Sigmoid colon (tissue), 7 donors: ENCODE results near the gene ZDHHC22. TPM values are rescaled to one million over a fixed set of nuclear protein-coding genes. Genes with fewer than 3 reads are reported as not detected.

Experiments used
- DNase-seq: peaks from one replicate; pipeline ENCODE4 v3.0.0-alpha.2; 2019
- H3K27ac ChIP-seq, 4 donors: fragments of 200-600 bp; sonication (generic); one replicate each; pipeline ENCODE4 v1.5.1; 2016 to 2019; ENCODE audit warnings: mild to moderate bottlenecking in 1 of 4
- H3K27me3 ChIP-seq, 3 donors: fragments of 200-600 bp; sonication (generic); one replicate each; pipeline ENCODE4 v1.5.1; 2019; ENCODE audit warnings: mild to moderate bottlenecking in 1 of 3
- H3K36me3 ChIP-seq, 4 donors: fragments of 200-600 bp; sonication (generic); one replicate each; pipeline ENCODE4 v1.5.1; 2016 to 2019
- H3K4me1 ChIP-seq, 4 donors: fragments of 200-600 bp; sonication (generic); one replicate each; pipeline ENCODE4 v1.5.1; 2017 to 2019
- H3K4me3 ChIP-seq, 4 donors: fragments of 200-600 bp; sonication (generic); one replicate each; pipeline ENCODE4 v1.5.1; 2017 to 2019; ENCODE audit warnings: mild to moderate bottlenecking in 2 of 4, moderate library complexity in 1 of 4
- H3K9me3 ChIP-seq, 4 donors: fragments of 200-600 bp in 3 of 4; sonication (generic) in 3 of 4; one replicate each; pipeline versions ENCODE4 v1.5.1 to v1.6.1; 2013 to 2019
- EP300 ChIP-seq, 4 donors: sonication (generic); formaldehyde crosslinking; IDR thresholded peaks; one replicate each; pipeline ENCODE4 v1.6.1; 2017; ENCODE audit warnings: antibody characterized with exemption in 4 of 4
- POLR2A ChIP-seq, 2 donors: fragments of 450-650 bp; IDR thresholded peaks; one replicate each; pipeline ENCODE4 v1.6.1; 2016; ENCODE audit warnings: antibody characterized with exemption in 2 of 2, mild to moderate bottlenecking in 2 of 2, moderate library complexity in 2 of 2
- POLR2AphosphoS5 ChIP-seq, 4 donors: sonication (generic); formaldehyde crosslinking; IDR thresholded peaks; one replicate each; pipeline ENCODE4 v1.6.1; 2017; ENCODE audit warnings: antibody characterized with exemption in 4 of 4
- WGBS, 2 donors: extraction: QIAGEN DNeasy Blood & Tissue Kit; methylation state at CpG; one replicate each; pipeline ENCODE4 v1.1.7; 2013; 5-methylcytosine and 5-hydroxymethylcytosine counted together
- intact Hi-C: fragments of 100-400 bp; cut with DNase I; formaldehyde crosslinking; loops from one replicate; pipeline ENCODE4 v1.15.1; 2023
- polyA plus RNA-seq, 3 donors: library from polyadenylated mRNA; stranded (reverse); fragments of 200-250 nt; gene quantifications; one replicate each; pipeline ENCODE4 v1.2.3, GENCODE V29; 2013
- total RNA-seq, 4 donors: library from RNA; depleted of rRNA; stranded (reverse); fragments of >200 nt; gene quantifications; one replicate each; pipeline ENCODE4 v1.1.0, GENCODE V29; 2016
- TF ChIP-seq, protein P1 (sequence below), 4 experiments: fragments of 450-650 bp in 3 of 4; fragments of 200-600 bp in 1 of 4; IDR thresholded peaks; one replicate each; pipeline ENCODE4 v1.5.1; 2016 to 2019; ENCODE audit warnings: antibody characterized with exemption in 4 of 4, mild to moderate bottlenecking in 3 of 4, moderate library complexity in 2 of 4
- donor health status: healthy with polysubstance abuse.
- donor health status: Bipolar disorder and iron deficiency.
- donor health status: healthy.

Gene ZDHHC22
- total and polyA plus RNA-seq, 7 donors: 0.49 to 1.9 (median 0.95) TPM; not detected in 2

DNA sequence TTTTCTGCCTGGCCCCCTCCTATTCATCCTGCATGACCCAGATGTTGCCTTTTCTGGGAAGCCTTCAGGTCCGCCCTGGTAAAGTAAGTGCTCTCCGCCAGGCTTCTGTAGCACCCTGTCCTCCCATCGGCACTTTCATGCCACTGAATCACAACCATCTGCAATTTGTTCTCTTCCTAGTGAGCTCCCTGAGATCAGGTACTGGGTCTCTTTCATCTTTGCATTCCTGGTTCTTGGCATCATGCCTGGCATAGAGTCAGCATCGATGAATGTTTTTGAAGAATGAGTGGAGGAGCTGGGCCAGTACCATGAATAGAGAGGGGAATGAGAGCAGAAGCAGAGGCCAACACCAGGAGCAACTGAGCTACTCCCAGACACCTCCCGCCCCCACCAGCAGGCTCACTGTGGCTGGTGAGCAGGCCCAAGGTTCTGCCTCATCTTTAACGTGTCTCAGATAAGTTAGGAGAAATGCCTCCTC, 13.1 kb downstream of the ZDHHC22 start:
- TF ChIP-seq, protein P1, sequence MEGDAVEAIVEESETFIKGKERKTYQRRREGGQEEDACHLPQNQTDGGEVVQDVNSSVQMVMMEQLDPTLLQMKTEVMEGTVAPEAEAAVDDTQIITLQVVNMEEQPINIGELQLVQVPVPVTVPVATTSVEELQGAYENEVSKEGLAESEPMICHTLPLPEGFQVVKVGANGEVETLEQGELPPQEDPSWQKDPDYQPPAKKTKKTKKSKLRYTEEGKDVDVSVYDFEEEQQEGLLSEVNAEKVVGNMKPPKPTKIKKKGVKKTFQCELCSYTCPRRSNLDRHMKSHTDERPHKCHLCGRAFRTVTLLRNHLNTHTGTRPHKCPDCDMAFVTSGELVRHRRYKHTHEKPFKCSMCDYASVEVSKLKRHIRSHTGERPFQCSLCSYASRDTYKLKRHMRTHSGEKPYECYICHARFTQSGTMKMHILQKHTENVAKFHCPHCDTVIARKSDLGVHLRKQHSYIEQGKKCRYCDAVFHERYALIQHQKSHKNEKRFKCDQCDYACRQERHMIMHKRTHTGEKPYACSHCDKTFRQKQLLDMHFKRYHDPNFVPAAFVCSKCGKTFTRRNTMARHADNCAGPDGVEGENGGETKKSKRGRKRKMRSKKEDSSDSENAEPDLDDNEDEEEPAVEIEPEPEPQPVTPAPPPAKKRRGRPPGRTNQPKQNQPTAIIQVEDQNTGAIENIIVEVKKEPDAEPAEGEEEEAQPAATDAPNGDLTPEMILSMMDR (IDR thresholded peaks at IDR 0.05): no peak
- TF ChIP-seq POLR2A (IDR thresholded peaks at IDR 0.05): no peak
- no peak for DNase-seq
- WGBS, 2 donors: 77 to 82% methylated on average over 6 of the region's 6 CpGs
- Histone ChIP-seq H3K27me3 (peaks cover 0 to 31% (median 0%) of the 10 kb centered on the region in 3 donors), H3K27ac (no peak overlapping the region), H3K4me1 (peaks cover 0 to 20% (median 17%) of the 10 kb centered on the region in 4 donors), H3K4me3 (no peak overlapping the region), H3K9me3 (no peaks in the 10 kb centered on the region), H3K36me3 (no peaks in the 10 kb centered on the region)
- intact Hi-C loops: no loop called here

DNA sequence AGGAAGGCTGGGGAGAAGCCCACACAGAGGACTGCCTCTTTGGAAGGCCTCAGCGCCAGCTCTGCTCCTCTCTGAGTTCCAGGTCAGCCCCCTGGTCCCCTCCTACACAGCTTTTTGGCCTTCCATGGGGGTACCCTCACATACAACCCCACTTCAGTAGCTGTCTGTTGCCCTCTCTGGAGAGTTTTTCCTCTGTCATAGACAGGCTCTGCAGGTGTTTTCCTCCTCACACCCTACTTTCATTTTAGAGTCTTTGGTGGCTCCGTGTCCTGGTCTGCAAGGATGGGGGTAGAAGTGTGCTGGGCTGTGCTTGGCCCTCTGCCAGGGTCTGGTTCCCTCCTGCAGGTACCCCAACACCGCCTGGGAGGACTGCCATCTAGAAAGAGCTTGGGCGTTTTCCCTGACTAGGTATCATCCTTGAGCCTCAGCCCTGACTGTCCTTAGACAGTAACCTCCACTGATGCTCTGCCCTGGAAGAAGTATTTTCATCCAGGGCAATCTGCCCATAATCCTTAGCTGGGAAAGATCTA, 15.1 kb downstream of the ZDHHC22 start:
- Histone ChIP-seq H3K4me3 (no peak overlapping the region), H3K9me3 (no peaks in the 10 kb centered on the region), H3K27me3 (peaks cover 0 to 20% (median 0%) of the 10 kb centered on the region in 3 donors), H3K4me1 (peaks cover 0 to 31% (median 25%) of the 10 kb centered on the region in 4 donors), H3K36me3 (peaks cover 0 to 4% (median 0%) of the 10 kb centered on the region in 4 donors), H3K27ac (no peak overlapping the region)
- no peak for DNase-seq
- intact Hi-C loops: no loop called here
- no peak for TF ChIP-seq POLR2A (IDR thresholded peaks at IDR 0.05)
- TF ChIP-seq, protein P1 (IDR thresholded peaks at IDR 0.05): no peak
- no peak for TF ChIP-seq EP300 (IDR thresholded peaks at IDR 0.05)
- no peak for TF ChIP-seq POLR2AphosphoS5 (IDR thresholded peaks at IDR 0.05)
- 74 to 84% methylated on average over 4 of the region's 4 CpGs for WGBS, 2 donors

DNA sequence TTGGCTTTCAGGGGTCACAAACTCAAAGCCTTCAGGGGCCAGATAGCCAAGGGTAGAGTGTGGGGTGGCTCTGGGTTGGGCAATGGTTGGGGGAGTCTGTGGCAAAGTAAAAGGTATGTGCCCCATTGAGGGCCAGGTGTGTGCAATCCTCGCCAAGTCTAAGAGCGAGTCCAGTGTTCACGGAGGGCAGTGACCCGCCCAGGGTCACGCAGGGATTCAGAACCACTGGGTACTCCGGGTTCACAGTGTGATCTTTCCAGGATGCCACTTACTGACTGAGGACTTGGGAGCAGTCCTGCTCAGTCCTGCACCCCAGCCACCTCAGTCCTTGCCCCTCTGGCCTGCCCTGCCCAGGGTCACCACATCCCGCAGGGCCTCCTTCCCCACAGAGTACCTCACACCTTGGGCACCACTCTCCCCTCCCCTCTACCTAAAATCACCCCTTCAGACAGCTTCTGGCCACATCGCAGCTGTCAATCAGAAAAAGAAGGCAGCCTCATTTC, 15.7 kb downstream of the ZDHHC22 start:
- Histone ChIP-seq H3K4me3 (no peak overlapping the region), H3K27ac (no peak overlapping the region), H3K9me3 (no peaks in the 10 kb centered on the region), H3K36me3 (peaks cover 0 to 9% (median 0%) of the 10 kb centered on the region in 4 donors), H3K27me3 (peaks cover 0 to 20% (median 0%) of the 10 kb centered on the region in 3 donors), H3K4me1 (peaks cover 0 to 37% (median 32%) of the 10 kb centered on the region in 4 donors)
- WGBS, 2 donors: 87 to 90% methylated on average over 8 of the region's 8 CpGs
- DNase-seq: no peak
- TF ChIP-seq, protein P1 (IDR thresholded peaks at IDR 0.05): no peak
- TF ChIP-seq POLR2A (IDR thresholded peaks at IDR 0.05): no peak
- intact Hi-C loops: loop anchor here (2.0 kb wide), 1 partner anchor 29 kb away; no protein-coding TSS in a partner anchor

DNA sequence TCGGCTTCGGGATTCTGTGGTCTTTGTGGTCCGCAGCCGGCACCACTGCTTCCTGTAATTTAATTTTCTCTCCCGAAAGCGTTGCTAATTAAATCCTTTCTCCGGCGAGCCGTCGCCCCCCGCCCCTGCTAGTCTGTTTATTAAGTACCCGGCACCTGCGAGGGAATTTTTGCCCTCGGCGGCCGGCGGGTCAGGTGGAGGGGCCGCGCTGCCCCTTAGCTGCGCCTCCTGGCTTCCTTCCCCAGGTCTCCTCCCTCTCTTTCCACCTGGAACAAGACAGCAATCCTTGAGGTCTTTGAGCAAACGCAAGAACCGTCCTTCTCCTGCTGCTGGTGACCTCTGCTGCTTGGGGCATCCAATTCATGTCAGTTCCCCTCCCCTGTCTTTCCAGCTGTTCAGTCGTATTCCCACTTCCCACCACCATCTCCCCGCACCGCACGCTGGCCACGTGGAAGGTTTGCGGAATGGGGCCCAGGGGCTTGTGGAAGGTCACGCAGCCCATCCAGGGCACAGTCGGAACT, 16.2 kb downstream of the ZDHHC22 start:
- WGBS, 2 donors: 14 to 19% methylated on average over 30 of the region's 30 CpGs
- peaks cover 0 to 37% (median 35%) of the 10 kb centered on the region in 4 donors for H3K4me1 ChIP-seq
- TF ChIP-seq, protein P1 (IDR thresholded peaks at IDR 0.05): peak in 1 of 4 experiments; percentile 21
- TF ChIP-seq EP300 (IDR thresholded peaks at IDR 0.05): no peak

More for the DNA sequence above, 16.2 kb downstream of the ZDHHC22 start:
- Histone ChIP-seq H3K27ac (no peak overlapping the region), H3K9me3 (no peaks in the 10 kb centered on the region), H3K4me3 (peak overlapping the region; percentile 14 to 55 (median 54)), H3K36me3 (peaks cover 0 to 9% (median 0%) of the 10 kb centered on the region in 4 donors), H3K27me3 (peaks cover 0 to 20% (median 0%) of the 10 kb centered on the region in 3 donors)
- no peak for DNase-seq
- intact Hi-C loops: loop anchor here (2.0 kb wide), 1 partner anchor 29 kb away; no protein-coding TSS in a partner anchor
